ENCODE data around the gene MGAT5B.

DNA sequence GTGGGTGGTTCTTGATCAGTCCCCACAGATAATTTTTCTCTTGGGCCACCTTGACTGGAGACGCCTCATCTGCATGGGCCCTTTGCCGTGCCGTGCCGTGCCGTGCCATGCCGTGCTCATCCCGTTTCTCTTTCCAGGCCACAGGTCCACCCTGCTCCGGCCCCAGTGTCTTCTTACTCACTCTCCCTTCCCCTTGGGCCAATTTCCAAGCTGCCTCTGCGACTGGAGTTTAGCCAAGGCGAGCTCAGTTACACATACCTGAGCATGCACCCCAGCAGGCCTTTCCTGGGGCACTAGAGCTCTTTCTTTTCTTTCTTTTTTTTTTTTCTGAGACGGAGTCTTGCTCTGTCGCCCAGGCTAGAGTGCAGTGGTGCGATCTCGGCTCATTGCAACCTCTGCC is 40.5 kb upstream of the MGAT5B start:
- TF ChIP-seq, protein P1, sequence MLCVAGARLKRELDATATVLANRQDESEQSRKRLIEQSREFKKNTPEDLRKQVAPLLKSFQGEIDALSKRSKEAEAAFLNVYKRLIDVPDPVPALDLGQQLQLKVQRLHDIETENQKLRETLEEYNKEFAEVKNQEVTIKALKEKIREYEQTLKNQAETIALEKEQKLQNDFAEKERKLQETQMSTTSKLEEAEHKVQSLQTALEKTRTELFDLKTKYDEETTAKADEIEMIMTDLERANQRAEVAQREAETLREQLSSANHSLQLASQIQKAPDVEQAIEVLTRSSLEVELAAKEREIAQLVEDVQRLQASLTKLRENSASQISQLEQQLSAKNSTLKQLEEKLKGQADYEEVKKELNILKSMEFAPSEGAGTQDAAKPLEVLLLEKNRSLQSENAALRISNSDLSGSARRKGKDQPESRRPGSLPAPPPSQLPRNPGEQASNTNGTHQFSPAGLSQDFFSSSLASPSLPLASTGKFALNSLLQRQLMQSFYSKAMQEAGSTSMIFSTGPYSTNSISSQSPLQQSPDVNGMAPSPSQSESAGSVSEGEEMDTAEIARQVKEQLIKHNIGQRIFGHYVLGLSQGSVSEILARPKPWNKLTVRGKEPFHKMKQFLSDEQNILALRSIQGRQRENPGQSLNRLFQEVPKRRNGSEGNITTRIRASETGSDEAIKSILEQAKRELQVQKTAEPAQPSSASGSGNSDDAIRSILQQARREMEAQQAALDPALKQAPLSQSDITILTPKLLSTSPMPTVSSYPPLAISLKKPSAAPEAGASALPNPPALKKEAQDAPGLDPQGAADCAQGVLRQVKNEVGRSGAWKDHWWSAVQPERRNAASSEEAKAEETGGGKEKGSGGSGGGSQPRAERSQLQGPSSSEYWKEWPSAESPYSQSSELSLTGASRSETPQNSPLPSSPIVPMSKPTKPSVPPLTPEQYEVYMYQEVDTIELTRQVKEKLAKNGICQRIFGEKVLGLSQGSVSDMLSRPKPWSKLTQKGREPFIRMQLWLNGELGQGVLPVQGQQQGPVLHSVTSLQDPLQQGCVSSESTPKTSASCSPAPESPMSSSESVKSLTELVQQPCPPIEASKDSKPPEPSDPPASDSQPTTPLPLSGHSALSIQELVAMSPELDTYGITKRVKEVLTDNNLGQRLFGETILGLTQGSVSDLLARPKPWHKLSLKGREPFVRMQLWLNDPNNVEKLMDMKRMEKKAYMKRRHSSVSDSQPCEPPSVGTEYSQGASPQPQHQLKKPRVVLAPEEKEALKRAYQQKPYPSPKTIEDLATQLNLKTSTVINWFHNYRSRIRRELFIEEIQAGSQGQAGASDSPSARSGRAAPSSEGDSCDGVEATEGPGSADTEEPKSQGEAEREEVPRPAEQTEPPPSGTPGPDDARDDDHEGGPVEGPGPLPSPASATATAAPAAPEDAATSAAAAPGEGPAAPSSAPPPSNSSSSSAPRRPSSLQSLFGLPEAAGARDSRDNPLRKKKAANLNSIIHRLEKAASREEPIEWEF (IDR thresholded peaks at IDR 0.05; ENCODE audit: insufficient replicate concordance, low read depth, low read length): no peak
- TF ChIP-seq ZNF24 (IDR thresholded peaks at IDR 0.05) (no peak), CREM (IDR thresholded peaks at IDR 0.05; ENCODE audit: low read depth) (no peak), IRF4 (IDR thresholded peaks at IDR 0.05; ENCODE audit: low read depth, low read length) (no peak), SP1 (IDR thresholded peaks at IDR 0.05; ENCODE audit: low read depth, low read length) (no peak), SREBF2 (IDR thresholded peaks at IDR 0.05; ENCODE audit: low read length) (no peak), ZNF592 (IDR thresholded peaks at IDR 0.05) (no peak), EZH2 (IDR thresholded peaks at IDR 0.05; ENCODE audit: borderline replicate concordance, control insufficient read depth, low read depth, low read length) (no peak), CEBPB (IDR thresholded peaks at IDR 0.05; ENCODE audit: borderline replicate concordance in 1 of 2, low read depth in 2 of 2, low read length in 2 of 2) (no peak)
- TF ChIP-seq, protein P2, sequence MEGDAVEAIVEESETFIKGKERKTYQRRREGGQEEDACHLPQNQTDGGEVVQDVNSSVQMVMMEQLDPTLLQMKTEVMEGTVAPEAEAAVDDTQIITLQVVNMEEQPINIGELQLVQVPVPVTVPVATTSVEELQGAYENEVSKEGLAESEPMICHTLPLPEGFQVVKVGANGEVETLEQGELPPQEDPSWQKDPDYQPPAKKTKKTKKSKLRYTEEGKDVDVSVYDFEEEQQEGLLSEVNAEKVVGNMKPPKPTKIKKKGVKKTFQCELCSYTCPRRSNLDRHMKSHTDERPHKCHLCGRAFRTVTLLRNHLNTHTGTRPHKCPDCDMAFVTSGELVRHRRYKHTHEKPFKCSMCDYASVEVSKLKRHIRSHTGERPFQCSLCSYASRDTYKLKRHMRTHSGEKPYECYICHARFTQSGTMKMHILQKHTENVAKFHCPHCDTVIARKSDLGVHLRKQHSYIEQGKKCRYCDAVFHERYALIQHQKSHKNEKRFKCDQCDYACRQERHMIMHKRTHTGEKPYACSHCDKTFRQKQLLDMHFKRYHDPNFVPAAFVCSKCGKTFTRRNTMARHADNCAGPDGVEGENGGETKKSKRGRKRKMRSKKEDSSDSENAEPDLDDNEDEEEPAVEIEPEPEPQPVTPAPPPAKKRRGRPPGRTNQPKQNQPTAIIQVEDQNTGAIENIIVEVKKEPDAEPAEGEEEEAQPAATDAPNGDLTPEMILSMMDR (IDR thresholded peaks at IDR 0.05 in 2 of 3, conservative IDR thresholded peaks at IDR 0.05 in 1 of 3; ENCODE audit: control insufficient read depth in 2 of 3, extremely low read depth in 1 of 3, insufficient read depth in 1 of 3, low read depth in 3 of 3, low read length in 3 of 3): no peak
